Mesothelial cell of epicardium (in vitro differentiated cells): ENCODE measurements around the gene ZNF280B. TPM values are rescaled to one million over a fixed set of nuclear protein-coding genes. Genes with fewer than 3 reads are reported as not detected.
"Not testable (repeated sequence)": the region's sequence is repeated elsewhere in the genome, so short reads cannot be mapped to it uniquely, and the experiment has no call there.

Experiments used
- DNase-seq, 2 experiments: peaks; one replicate each; pipeline ENCODE4 v3.0.0; 2021; ENCODE audit warnings: low spot score in 2 of 2; ENCODE audit not compliant: unreplicated experiment in 2 of 2
- H3K27ac Mint-ChIP-seq: 2 replicates; pipeline ENCODE4 v1.8.0; 2021; ENCODE audit warnings: mixed read lengths
- H3K27me3 Mint-ChIP-seq: 2 replicates; pipeline ENCODE4 v1.8.0; 2021; ENCODE audit warnings: low read depth, mixed read lengths
- H3K36me3 Mint-ChIP-seq: 2 replicates; pipeline ENCODE4 v1.8.0; 2021; ENCODE audit warnings: mixed read lengths
- H3K4me1 Mint-ChIP-seq: 2 replicates; pipeline ENCODE4 v1.8.0; 2021; ENCODE audit warnings: mixed read lengths
- H3K4me3 Mint-ChIP-seq: 2 replicates; pipeline ENCODE4 v1.8.0; 2021; ENCODE audit warnings: mild to moderate bottlenecking, moderate library complexity, mixed read lengths
- H3K9me3 Mint-ChIP-seq: 2 replicates; pipeline ENCODE4 v1.8.0; 2021; ENCODE audit warnings: mixed read lengths
- CTCF ChIP-seq: fragments of 200-600 bp; sonication (generic); IDR thresholded peaks from one replicate; pipeline ENCODE4 v1.5.0; 2021; ENCODE audit warnings: antibody characterized with exemption; ENCODE audit not compliant: unreplicated experiment
- total RNA-seq: library from RNA; stranded (reverse); gene quantifications from 3 replicates; pipeline ENCODE4 v1.2.1, GENCODE V29; 2021

ZNF280B gene
- total RNA-seq, 1 donor from 2014 or later: 6.4 TPM

GRCh38 chr22:22507743-22508273, 734 bp downstream of the ZNF280B start:
- Mint-ChIP-seq H3K27me3 (peaks cover 15% of the 10 kb centered on the region), H3K27ac (peak overlapping the region; percentile 72), H3K36me3 (peaks cover 34% of the 10 kb centered on the region), H3K9me3 (peaks cover 20% of the 10 kb centered on the region), H3K4me3 (peak overlapping the region; percentile 87), H3K4me1 (peaks cover 8% of the 10 kb centered on the region)
- no peak for DNase-seq
- no peak for TF ChIP-seq CTCF

GRCh38 chr22:22506736-22507135, 1.8 kb downstream of the ZNF280B start:
- peaks cover 8% of the 10 kb centered on the region for H3K4me1 Mint-ChIP-seq
- no peak for TF ChIP-seq CTCF
- H3K27ac Mint-ChIP-seq: no peak overlapping the region
- peaks cover 44% of the 10 kb centered on the region for H3K36me3 Mint-ChIP-seq
- peaks cover 22% of the 10 kb centered on the region for H3K9me3 Mint-ChIP-seq
- no peak for DNase-seq
- H3K4me3 Mint-ChIP-seq: peak overlapping the region; percentile 13
- peaks cover 5% of the 10 kb centered on the region for H3K27me3 Mint-ChIP-seq

- H3K27ac Mint-ChIP-seq: no peak overlapping the region
- H3K36me3 Mint-ChIP-seq: peaks cover 41% of the 10 kb centered on the region
- H3K4me3 Mint-ChIP-seq: no peak overlapping the region
- DNase-seq: no peak
- no peaks in the 10 kb centered on the region for H3K27me3 Mint-ChIP-seq
- no peak for TF ChIP-seq CTCF
- H3K9me3 Mint-ChIP-seq: peaks cover 10% of the 10 kb centered on the region
- no peaks in the 10 kb centered on the region for H3K4me1 Mint-ChIP-seq
Observed at GRCh38 chr22:22498267-22498666, 10.3 kb downstream of the ZNF280B start.

- DNase-seq, H3K27ac Mint-ChIP-seq, H3K4me1 Mint-ChIP-seq, H3K27me3 Mint-ChIP-seq, H3K4me3 Mint-ChIP-seq, H3K9me3 Mint-ChIP-seq: not testable (repeated sequence)
- H3K36me3 Mint-ChIP-seq: peaks cover 46% of the 10 kb centered on the region
Observed at GRCh38 chr22:22491589-22491988, 17.0 kb downstream of the ZNF280B start.

- no peak overlapping the region for H3K4me3 Mint-ChIP-seq
- no peaks in the 10 kb centered on the region for H3K9me3 Mint-ChIP-seq
- H3K36me3 Mint-ChIP-seq: peaks cover 46% of the 10 kb centered on the region
- no peak for DNase-seq
- H3K27me3 Mint-ChIP-seq: no peaks in the 10 kb centered on the region
- no peak overlapping the region for H3K27ac Mint-ChIP-seq
- H3K4me1 Mint-ChIP-seq: peaks cover 6% of the 10 kb centered on the region
- no peak for TF ChIP-seq CTCF
Observed at GRCh38 chr22:22488736-22489135, 19.8 kb downstream of the ZNF280B start.

GRCh38 chr22:22487869-22488597, 20.5 kb downstream of the ZNF280B start:
- peaks cover 6% of the 10 kb centered on the region for H3K4me1 Mint-ChIP-seq
- H3K27me3 Mint-ChIP-seq: no peaks in the 10 kb centered on the region
- no peak for DNase-seq
- no peaks in the 10 kb centered on the region for H3K9me3 Mint-ChIP-seq
- H3K4me3 Mint-ChIP-seq: no peak overlapping the region
- peak overlapping the region; percentile 11 for H3K27ac Mint-ChIP-seq
- H3K36me3 Mint-ChIP-seq: peaks cover 41% of the 10 kb centered on the region
- no peak for TF ChIP-seq CTCF
